B cell (primary cell): ENCODE data around the gene FIG4. TPM values are rescaled to one million over a fixed set of nuclear protein-coding genes. Genes with fewer than 3 reads are reported as not detected.
A peak's percentile ranks its signal among the peaks of the same experiment; 100 is the strongest.
"Not testable (repeated sequence)": the region's sequence is repeated elsewhere in the genome, so short reads cannot be mapped to it uniquely, and the experiment has no call there.

Experiments
- ATAC-seq: fragments of 200-7000 bp; cut with Tn5 transposase; one replicate; pipeline ENCODE4 v1.10.0; 2021; ENCODE audit warnings: low read depth, mild to moderate bottlenecking, moderate number of reproducible peaks, moderate library complexity
- CTCF ChIA-PET: fragments of 350-600 bp; sonication (Branson Sonifier 250); formaldehyde crosslinking; loops from one replicate; lab custom pipeline; 2021; ENCODE audit warnings: antibody characterized with exemption, inconsistent platforms; lab: Charles Lee
- POLR2A ChIA-PET: fragments of 350-600 bp; sonication (Branson Sonifier 250); formaldehyde crosslinking; loops from one replicate; lab custom pipeline; 2021; ENCODE audit warnings: antibody characterized with exemption; lab: Charles Lee
- DNase-seq: peaks from one replicate; pipeline ENCODE4 v3.0.0; 2013
- H2AFZ ChIP-seq: 2 replicates; pipeline ENCODE4 v1.6.1; 2012; ENCODE audit warnings: mild to moderate bottlenecking, low read depth, low read length; ENCODE audit not compliant: insufficient read depth, poor library complexity, severe bottlenecking
- H3K27ac ChIP-seq, 2 donors: 1 replicate in 1 of 2; 2 replicates in 1 of 2; pipeline ENCODE4 v1.5.1; 2012 to 2013; ENCODE audit warnings: low read length in 2 of 2, mild to moderate bottlenecking in 2 of 2, moderate library complexity in 1 of 2
- H3K27me3 ChIP-seq, 4 experiments: fragments of 200-600 bp in 1 of 4; sonication (generic) in 1 of 4; replicated peaks in 1 of 4; 1 replicate in 2 of 4; 2 replicates in 2 of 4; pipeline versions ENCODE4 v1.6.1 to v1.7.0; 2013 to 2016; ENCODE audit warnings: low read length in 3 of 4, mild to moderate bottlenecking in 2 of 4, mixed read lengths in 1 of 4, moderate library complexity in 1 of 4; ENCODE audit not compliant: insufficient read depth in 4 of 4, control insufficient read depth in 3 of 4; ENCODE audit errors: control extremely low read depth in 1 of 4
- H3K36me3 ChIP-seq, 2 experiments: replicated peaks in 1 of 2; 1 replicate in 1 of 2; 2 replicates in 1 of 2; pipeline versions ENCODE4 v1.6.1 to v1.7.1; 2013; ENCODE audit warnings: low read length in 1 of 2; ENCODE audit not compliant: insufficient read depth in 2 of 2, control insufficient read depth in 1 of 2; ENCODE audit errors: control extremely low read depth in 1 of 2, extremely low read depth in 1 of 2
- H3K4me1 ChIP-seq, 2 donors: fragments of 200-600 bp in 1 of 2; sonication (generic) in 1 of 2; 1 replicate in 1 of 2; 2 replicates in 1 of 2; pipeline versions ENCODE4 v1.5.1 to v1.6.1; 2013 to 2017; ENCODE audit warnings: low read length in 2 of 2; ENCODE audit not compliant: control insufficient read depth in 2 of 2, insufficient read depth in 2 of 2
- H3K4me2 ChIP-seq: replicated peaks from 2 replicates; pipeline ENCODE3; 2012; ENCODE audit warnings: mild to moderate bottlenecking, low read depth, low read length; ENCODE audit not compliant: poor library complexity, severe bottlenecking
- H3K4me3 ChIP-seq, 5 experiments: fragments of 200-600 bp in 1 of 5; sonication (generic) in 1 of 5; 1 replicate in 3 of 5; 2 replicates in 2 of 5; pipeline versions ENCODE4 v1.5.1 to v1.7.0; 2011 to 2016; ENCODE audit warnings: low read length in 4 of 5, mild to moderate bottlenecking in 4 of 5, low read depth in 2 of 5, control low read depth in 1 of 5, moderate library complexity in 1 of 5; ENCODE audit not compliant: insufficient read depth in 1 of 5; ENCODE audit errors: control extremely low read depth in 1 of 5, extremely low read depth in 1 of 5
- H3K79me2 ChIP-seq: fragments of 200-600 bp; sonication (generic); one replicate; pipeline ENCODE4 v1.6.0; 2016; ENCODE audit warnings: low read length; ENCODE audit not compliant: control insufficient read depth, insufficient read depth
- H3K9ac ChIP-seq: fragments of 200-600 bp; sonication (generic); 2 replicates; pipeline ENCODE4 v1.6.1; 2017; ENCODE audit warnings: mild to moderate bottlenecking, low read length, moderate library complexity
- H3K9me3 ChIP-seq, 3 donors: one replicate each; pipeline versions ENCODE4 v1.6.1 to v1.7.1; 2013; ENCODE audit warnings: low read length in 2 of 3; ENCODE audit not compliant: control insufficient read depth in 2 of 3, insufficient read depth in 1 of 3; ENCODE audit errors: control extremely low read depth in 1 of 3
- H4K20me1 ChIP-seq: 2 replicates; pipeline ENCODE4 v1.6.0; 2012; ENCODE audit warnings: mild to moderate bottlenecking, low read length; ENCODE audit not compliant: insufficient read depth, control insufficient read depth, poor library complexity, severe bottlenecking
- H3K27ac Mint-ChIP-seq: one replicate; pipeline ENCODE4 v1.8.0; 2021; ENCODE audit warnings: mixed read lengths
- H3K27me3 Mint-ChIP-seq: one replicate; pipeline ENCODE4 v1.8.0; 2021; ENCODE audit warnings: mixed read lengths
- H3K4me1 Mint-ChIP-seq: one replicate; pipeline ENCODE4 v1.8.0; 2021; ENCODE audit warnings: mixed read lengths
- H3K4me3 Mint-ChIP-seq: one replicate; pipeline ENCODE4 v1.8.0; 2021; ENCODE audit warnings: mixed read lengths
- H3K9me3 Mint-ChIP-seq: one replicate; pipeline ENCODE4 v1.8.0; 2022; ENCODE audit warnings: mixed read lengths; ENCODE audit not compliant: insufficient read depth
- WGBS: methylation state at CpG from one replicate; pipeline ENCODE4 v1.1.5; 2013; ENCODE audit warnings: missing lambda C conversion rate; ENCODE audit not compliant: insufficient coverage; 5-methylcytosine and 5-hydroxymethylcytosine counted together
- intact Hi-C: fragments of 100-400 bp; cut with micrococcal nuclease; formaldehyde crosslinking; loops from one replicate; pipeline ENCODE4 v1.10.0; 2022
- polyA plus RNA-seq: library from polyadenylated mRNA; depleted of rRNA; stranded (reverse); fragments of >200 nt; gene quantifications from 2 replicates; pipeline ENCODE4 v1.2.3, GENCODE V29; 2012
- total RNA-seq, 2 donors: library from RNA; stranded (reverse); fragments of 120-200 nt in 1 of 2; gene quantifications; 1 replicate in 1 of 2; 2 replicates in 1 of 2; pipeline versions ENCODE4 v1.2.3 to v1.2.4, GENCODE V29; 2013 to 2022
- TF ChIP-seq, protein P1 (sequence below): fragments of 200-600 bp; IDR thresholded peaks from one replicate; pipeline ENCODE4 v1.8.0; 2022; ENCODE audit warnings: antibody characterized with exemption, mild to moderate bottlenecking

Gene FIG4
- total and polyA plus RNA-seq, 2 donors (not counting 1 experiment from before 2014, with no cell fraction given) = 28.2 to 31.5 TPM

GRCh38 chr6:109770779-109771178, 79.7 kb downstream of the FIG4 start:
- H3K27ac Mint-ChIP-seq = peak overlapping the region; percentile 17
- DNase-seq = peak; percentile 20
- peak; percentile 26 for ATAC-seq
- CTCF ChIA-PET = interaction anchor here (1.2 kb wide), 1 partner anchor 269 kb away, joined by 5 read pairs; no protein-coding TSS in a partner anchor
- Histone ChIP-seq H3K9ac (no peak overlapping the region), H3K4me2 (peak overlapping the region; percentile 56), H3K27me3 (no peaks in the 10 kb centered on the region), H3K9me3 (peaks cover 0 to 21% (median 0%) of the 10 kb centered on the region in 3 donors), H4K20me1 (no peaks in the 10 kb centered on the region), H3K79me2 (no peaks in the 10 kb centered on the region), H3K4me3 (peak overlapping the region in 1 of 5 experiments; percentile 12), H3K27ac (peak overlapping the region; percentile 48 to 54), H3K36me3 (peaks cover 0 to 14% of the 10 kb centered on the region in 2 experiments), H2AFZ (no peak overlapping the region), H3K4me1 (peaks cover 39 to 43% of the 10 kb centered on the region in 2 donors)
- no peaks in the 10 kb centered on the region for H3K27me3 Mint-ChIP-seq
- POLR2A ChIA-PET = no interaction called here
- peaks cover 43% of the 10 kb centered on the region for H3K4me1 Mint-ChIP-seq
- TF ChIP-seq, protein P1, sequence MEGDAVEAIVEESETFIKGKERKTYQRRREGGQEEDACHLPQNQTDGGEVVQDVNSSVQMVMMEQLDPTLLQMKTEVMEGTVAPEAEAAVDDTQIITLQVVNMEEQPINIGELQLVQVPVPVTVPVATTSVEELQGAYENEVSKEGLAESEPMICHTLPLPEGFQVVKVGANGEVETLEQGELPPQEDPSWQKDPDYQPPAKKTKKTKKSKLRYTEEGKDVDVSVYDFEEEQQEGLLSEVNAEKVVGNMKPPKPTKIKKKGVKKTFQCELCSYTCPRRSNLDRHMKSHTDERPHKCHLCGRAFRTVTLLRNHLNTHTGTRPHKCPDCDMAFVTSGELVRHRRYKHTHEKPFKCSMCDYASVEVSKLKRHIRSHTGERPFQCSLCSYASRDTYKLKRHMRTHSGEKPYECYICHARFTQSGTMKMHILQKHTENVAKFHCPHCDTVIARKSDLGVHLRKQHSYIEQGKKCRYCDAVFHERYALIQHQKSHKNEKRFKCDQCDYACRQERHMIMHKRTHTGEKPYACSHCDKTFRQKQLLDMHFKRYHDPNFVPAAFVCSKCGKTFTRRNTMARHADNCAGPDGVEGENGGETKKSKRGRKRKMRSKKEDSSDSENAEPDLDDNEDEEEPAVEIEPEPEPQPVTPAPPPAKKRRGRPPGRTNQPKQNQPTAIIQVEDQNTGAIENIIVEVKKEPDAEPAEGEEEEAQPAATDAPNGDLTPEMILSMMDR = no peak
- WGBS = 90% methylated on average over 2 of the region's 5 CpGs
- peaks cover 4% of the 10 kb centered on the region for H3K9me3 Mint-ChIP-seq
- intact Hi-C loops = no loop called here
- H3K4me3 Mint-ChIP-seq = peak overlapping the region; percentile 26

DNA sequence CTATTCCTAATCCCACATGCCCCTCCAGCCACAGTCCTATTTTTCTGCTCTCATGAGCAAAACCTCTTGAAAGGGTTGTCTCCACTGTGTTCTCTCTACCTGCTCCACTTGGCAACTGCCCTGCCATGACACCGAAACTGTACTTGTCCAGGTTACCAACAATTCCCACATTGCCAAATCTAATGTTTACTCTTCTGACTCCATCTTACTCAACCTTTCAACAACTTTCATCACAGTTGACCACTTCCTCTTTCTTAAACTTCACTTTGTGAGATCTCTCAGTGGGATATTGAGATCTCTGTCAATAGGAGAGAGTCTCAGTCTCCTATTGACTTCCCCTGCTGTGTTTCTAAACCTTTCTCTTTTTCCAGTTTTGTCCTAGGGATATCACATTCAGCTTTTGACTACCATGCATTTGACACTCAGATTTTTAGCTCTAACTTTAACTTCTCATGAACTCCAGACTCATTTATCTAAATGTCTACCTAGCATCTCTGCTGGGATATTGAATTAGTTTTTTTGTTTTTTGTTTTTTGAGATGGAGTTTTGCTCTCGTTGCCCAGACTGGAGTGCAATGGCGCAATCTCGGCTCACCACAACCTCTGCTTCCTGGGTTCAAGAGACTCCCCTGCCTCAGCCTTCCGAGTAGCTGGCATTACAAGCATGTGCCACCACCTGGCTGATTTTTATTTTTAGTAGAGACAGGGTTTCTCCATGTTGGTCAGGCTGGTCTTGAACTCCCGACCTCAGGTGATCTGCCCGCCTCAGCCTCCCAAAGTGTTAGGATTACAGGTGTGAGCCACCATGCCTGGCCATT, 81.1 kb downstream of the FIG4 start:
- peak overlapping the region; percentile 38 to 48 for H3K27ac ChIP-seq
- POLR2A ChIA-PET = not testable (repeated sequence)

More for the DNA sequence above, 81.1 kb downstream of the FIG4 start:
- H3K4me1 Mint-ChIP-seq = peaks cover 49% of the 10 kb centered on the region
- H3K27me3 ChIP-seq, CTCF ChIA-PET, intact Hi-C loops, ATAC-seq, H2AFZ ChIP-seq, H3K9ac ChIP-seq, H4K20me1 ChIP-seq, H3K79me2 ChIP-seq, H3K9me3 Mint-ChIP-seq, H3K27me3 Mint-ChIP-seq, H3K36me3 ChIP-seq, H3K4me3 ChIP-seq: not testable (repeated sequence)
- DNase-seq = peak; percentile 40
- Histone ChIP-seq H3K4me1 (peaks cover 45 to 46% of the 10 kb centered on the region in 2 donors), H3K9me3 (peaks cover 0 to 21% (median 0%) of the 10 kb centered on the region in 3 donors), H3K4me2 (peak overlapping the region; percentile 56)
- H3K4me3 Mint-ChIP-seq = peak overlapping the region; percentile 63
- WGBS = 100% methylated on average over 3 of the region's 7 CpGs
- H3K27ac Mint-ChIP-seq = peak overlapping the region; percentile 79
